H1 (cell line): ENCODE results near the gene MAPKAPK2. TPM values are rescaled to one million over a fixed set of nuclear protein-coding genes. Genes with fewer than 3 reads are reported as not detected.

Experiments
- CTCF ChIA-PET: fragments of 300-600 bp; sonication (Branson Sonifier 250); formaldehyde crosslinking; loops from one replicate; lab custom pipeline; 2021; ENCODE audit not compliant: partially characterized antibody; lab: Charles Lee
- POLR2A ChIA-PET: fragments of 300-600 bp; sonication (Branson Sonifier 250); formaldehyde crosslinking; loops from one replicate; lab custom pipeline; 2021; ENCODE audit warnings: inconsistent platforms; ENCODE audit not compliant: partially characterized antibody; lab: Charles Lee
- DNase-seq, 2 experiments: peaks; one replicate each; pipeline versions ENCODE4 v3.0.0 to v3.0.0-alpha.2; 2010 to 2022; ENCODE audit warnings: low spot score in 2 of 2, low read depth in 1 of 2, mixed read lengths in 1 of 2
- FAIRE-seq: peaks from 2 replicates; lab custom pipeline; 2011; peaks lifted over from hg19 to GRCh38; lab: Jason Lieb, UNC
- H2AFZ ChIP-seq: 2 replicates; pipeline ENCODE4 v1.8.1; 2012; ENCODE audit warnings: low read length, inconsistent platforms
- H2AK5ac ChIP-seq: 2 replicates; pipeline ENCODE4 v1.6.1; 2013; ENCODE audit warnings: low read depth, low read length
- H2BK120ac ChIP-seq: replicated peaks from 2 replicates; pipeline ENCODE3; 2013; ENCODE audit warnings: low read depth, low read length, inconsistent platforms
- H2BK12ac ChIP-seq: 2 replicates; pipeline ENCODE4 v1.6.1; 2013; ENCODE audit warnings: low read depth, low read length
- H2BK15ac ChIP-seq: 2 replicates; pipeline ENCODE4 v1.6.1; 2013; ENCODE audit warnings: low read length
- H2BK20ac ChIP-seq: 2 replicates; pipeline ENCODE4 v1.6.1; 2013; ENCODE audit warnings: low read length
- H2BK5ac ChIP-seq: 2 replicates; pipeline ENCODE4 v1.6.1; 2013; ENCODE audit warnings: low read depth, low read length
- H3K14ac ChIP-seq: 2 replicates; pipeline ENCODE4 v1.6.1; 2013; ENCODE audit warnings: inconsistent platforms; ENCODE audit not compliant: insufficient read length
- H3K18ac ChIP-seq: 2 replicates; pipeline ENCODE4 v1.6.1; 2013; ENCODE audit warnings: low read length; ENCODE audit errors: extremely low read depth
- H3K23ac ChIP-seq: 2 replicates; pipeline ENCODE4 v1.6.1; 2013; ENCODE audit warnings: inconsistent platforms; ENCODE audit not compliant: insufficient read length
- H3K23me2 ChIP-seq: 2 replicates; pipeline ENCODE4 v1.6.1; 2013; ENCODE audit warnings: low read depth, low read length
- H3K27ac ChIP-seq: 2 replicates; pipeline ENCODE4 v1.6.1; 2011; ENCODE audit warnings: low read depth, low read length, inconsistent platforms
- H3K27me3 ChIP-seq, 4 experiments: replicated peaks in 1 of 4; 1 replicate in 1 of 4; 2 replicates in 3 of 4; pipeline versions ENCODE4 v1.6.1 to v1.8.1; 2011 to 2013; ENCODE audit warnings: low read length in 3 of 4, mild to moderate bottlenecking in 3 of 4, inconsistent platforms in 2 of 4, mixed read lengths in 2 of 4, moderate library complexity in 1 of 4; ENCODE audit not compliant: control insufficient read depth in 3 of 4, insufficient read depth in 3 of 4; ENCODE audit errors: extremely low read depth in 1 of 4
- H3K36me3 ChIP-seq, 4 experiments: 2 replicates each; pipeline versions ENCODE4 v1.6.1 to v1.8.1; 2011 to 2013; ENCODE audit warnings: mild to moderate bottlenecking in 4 of 4, low read length in 3 of 4, moderate library complexity in 2 of 4, control low read depth in 1 of 4, inconsistent platforms in 1 of 4; ENCODE audit not compliant: insufficient read depth in 4 of 4, control insufficient read depth in 2 of 4
- H3K4ac ChIP-seq: replicated peaks from 2 replicates; pipeline ENCODE3; 2013; ENCODE audit warnings: low read length, low read depth, mixed read lengths, inconsistent platforms; ENCODE audit not compliant: insufficient read length
- H3K4me1 ChIP-seq, 4 experiments: replicated peaks in 1 of 4; 1 replicate in 1 of 4; 2 replicates in 3 of 4; pipeline versions ENCODE4 v1.6.1 to v1.8.1; 2011 to 2013; ENCODE audit warnings: low read length in 3 of 4, inconsistent platforms in 2 of 4, mixed read lengths in 1 of 4; ENCODE audit not compliant: insufficient read depth in 4 of 4, control insufficient read depth in 3 of 4
- H3K4me2 ChIP-seq, 2 experiments: 2 replicates each; pipeline versions ENCODE4 v1.6.1 to v1.8.1; 2011 to 2013; ENCODE audit warnings: low read depth in 2 of 2, low read length in 2 of 2, control low read depth in 1 of 2, inconsistent platforms in 1 of 2, mild to moderate bottlenecking in 1 of 2; ENCODE audit not compliant: insufficient read depth in 1 of 2
- H3K4me3 ChIP-seq, 4 experiments: fragments of 200-600, 300-600 bp in 1 of 4; sonication (generic), shearing (Covaris generic), sonication (Bioruptor Twin) in 1 of 4; 2 replicates each; pipeline versions ENCODE4 v1.5.1 to v1.8.1; 2011 to 2016; ENCODE audit warnings: low read length in 4 of 4, low read depth in 3 of 4, control low read depth in 2 of 4, inconsistent platforms in 2 of 4, mild to moderate bottlenecking in 2 of 4, mixed read lengths in 1 of 4, moderate library complexity in 1 of 4; ENCODE audit not compliant: insufficient read depth in 2 of 4; ENCODE audit errors: extremely low read depth in 1 of 4
- H3K56ac ChIP-seq: replicated peaks from 2 replicates; pipeline ENCODE3; 2013; ENCODE audit warnings: low read depth, mild to moderate bottlenecking, mixed read lengths, low read length, inconsistent platforms; ENCODE audit not compliant: insufficient read length
- H3K79me1 ChIP-seq: 2 replicates; pipeline ENCODE4 v1.6.1; 2013; ENCODE audit warnings: low read depth, low read length, control low read depth
- H3K79me2 ChIP-seq, 2 experiments: 2 replicates each; pipeline versions ENCODE4 v1.6.1 to v1.8.1; 2012 to 2013; ENCODE audit warnings: low read length in 2 of 2, mild to moderate bottlenecking in 2 of 2, inconsistent platforms in 1 of 2; ENCODE audit not compliant: insufficient read depth in 2 of 2, control insufficient read depth in 1 of 2
- H3K9ac ChIP-seq, 4 experiments: replicated peaks in 1 of 4; 1 replicate in 1 of 4; 2 replicates in 3 of 4; pipeline versions ENCODE4 v1.6.1 to v1.8.1; 2011 to 2013; ENCODE audit warnings: low read depth in 3 of 4, low read length in 3 of 4, control low read depth in 2 of 4, mild to moderate bottlenecking in 2 of 4, moderate library complexity in 2 of 4, inconsistent platforms in 1 of 4; ENCODE audit errors: extremely low read depth in 1 of 4
- H3K9me3 ChIP-seq, 2 experiments: 2 replicates each; pipeline versions ENCODE4 v1.6.1 to v1.8.1; 2012 to 2013; ENCODE audit warnings: mild to moderate bottlenecking in 2 of 2, moderate library complexity in 2 of 2, control low read depth in 1 of 2, inconsistent platforms in 1 of 2, low read depth in 1 of 2, low read length in 1 of 2, mixed read lengths in 1 of 2; ENCODE audit not compliant: insufficient read depth in 2 of 2
- H4K20me1 ChIP-seq, 2 experiments: replicated peaks in 1 of 2; 2 replicates each; pipeline versions ENCODE3 to v1.8.1; 2011 to 2013; ENCODE audit warnings: inconsistent platforms in 2 of 2, low read length in 2 of 2, mild to moderate bottlenecking in 1 of 2; ENCODE audit not compliant: insufficient read depth in 2 of 2, control insufficient read depth in 1 of 2
- H4K5ac ChIP-seq: 2 replicates; pipeline ENCODE4 v1.6.1; 2013; ENCODE audit warnings: low read length, low read depth, mixed read lengths, inconsistent platforms; ENCODE audit not compliant: insufficient read length
- H4K8ac ChIP-seq: 2 replicates; pipeline ENCODE4 v1.8.0; 2013; ENCODE audit warnings: mild to moderate bottlenecking, moderate library complexity, low read length, inconsistent platforms; ENCODE audit not compliant: insufficient read depth; ENCODE audit errors: extremely low read depth
- H4K91ac ChIP-seq: replicated peaks from 2 replicates; pipeline ENCODE3; 2013; ENCODE audit warnings: low read length, mixed read lengths, inconsistent platforms; ENCODE audit not compliant: insufficient read length
- HDAC2 ChIP-seq, 2 experiments: fragments of 300-600 bp in 1 of 2; sonication (generic) in 1 of 2; IDR thresholded peaks; 2 replicates each; pipeline ENCODE4 v1.6.1; 2011 to 2012; ENCODE audit warnings: low read depth in 2 of 2, low read length in 2 of 2, mild to moderate bottlenecking in 2 of 2, moderate library complexity in 2 of 2, borderline replicate concordance in 1 of 2, inconsistent platforms in 1 of 2
- NANOG ChIP-seq: IDR thresholded peaks from 2 replicates; pipeline ENCODE4 v1.6.1; 2011; ENCODE audit warnings: low read length, low read depth, mild to moderate bottlenecking, inconsistent platforms; ENCODE audit not compliant: insufficient read depth, poor library complexity, severe bottlenecking
- WGBS, 2 experiments: shearing (Covaris generic) in 1 of 2; methylation state at CpG; one replicate each; pipeline versions ENCODE4 v1.1.6 to v1.1.7; 2013 to 2015; ENCODE audit warnings: low lambda C conversion rate in 2 of 2, mixed read lengths in 2 of 2, inconsistent platforms in 1 of 2, low coverage in 1 of 2, missing lambda C conversion rate in 1 of 2; ENCODE audit not compliant: insufficient replicate concordance in 2 of 2, insufficient coverage in 1 of 2, insufficient read length in 1 of 2; ENCODE audit errors: extremely low coverage in 1 of 2, missing lambda C conversion rate in 1 of 2; 5-methylcytosine and 5-hydroxymethylcytosine counted together
- polyA plus RNA-seq, 7 experiments: library from polyadenylated mRNA; depleted of rRNA in 3 of 7; stranded (reverse) in 5 of 7; unstranded in 2 of 7; fragments of >200 nt in 5 of 7; fragments of 200-250 nt in 2 of 7; gene quantifications; 1 replicate in 5 of 7; 2 replicates in 1 of 7; 4 replicates in 1 of 7; pipeline versions ENCODE4 v1.2.1 to v1.2.3, GENCODE V29; 2011 to 2013; ENCODE audit warnings: missing spikeins in 2 of 7, mixed read lengths in 2 of 7
- total RNA-seq: library from RNA; stranded (reverse); fragmentation: NEBNext Ultra II Directional; extraction: Animal tissue kit (Norgen Biotek cat#: 25700); gene quantifications from 2 replicates; pipeline ENCODE4 v1.2.1, GENCODE V29; 2021

Gene MAPKAPK2
- total and polyA plus RNA-seq, 2 of the 8 experiments (the other 6 are each of a cell fraction or from before 2014, with no cell fraction given): 27.5 to 44.9 TPM

DNA sequence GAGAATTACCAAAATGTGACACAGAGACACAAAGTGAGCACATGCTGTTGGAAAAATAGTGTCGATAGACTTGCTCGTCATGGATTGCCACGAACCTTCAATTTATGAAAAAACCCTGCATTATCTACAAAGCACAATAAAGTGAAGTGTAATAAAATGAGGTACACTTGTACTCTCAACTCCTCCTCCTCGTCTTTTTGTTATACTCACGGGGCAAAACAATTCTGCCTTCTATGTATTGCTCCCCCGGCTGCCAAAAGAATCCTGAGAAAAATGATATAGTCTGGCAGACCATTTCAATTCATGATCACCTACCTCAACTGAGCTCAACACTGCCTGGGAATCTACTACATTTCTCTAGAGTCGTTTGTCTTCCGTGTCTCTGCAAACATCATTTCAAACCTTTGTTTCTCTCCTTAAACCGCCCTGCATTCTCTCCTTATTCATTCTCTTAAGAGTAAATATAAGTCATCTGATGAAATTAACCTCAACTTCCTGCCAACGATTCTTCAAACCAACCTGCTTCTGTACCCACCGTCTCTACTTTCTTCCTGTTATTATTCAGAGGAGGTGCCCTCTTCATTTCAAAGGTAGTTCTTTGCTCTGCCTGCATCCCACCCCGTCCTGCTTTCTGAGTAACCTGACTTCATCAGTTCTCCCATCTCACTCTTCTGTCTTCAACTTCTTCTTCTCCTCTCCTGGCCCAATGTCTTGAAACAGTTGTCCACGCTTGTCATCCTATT lies 73.0 kb downstream of the MAPKAPK2 start:
- Histone ChIP-seq H2BK12ac (no peak overlapping the region), H3K4ac (no peak overlapping the region), H3K79me2 (no peaks in the 10 kb centered on the region), H2AFZ (no peak overlapping the region), H2BK5ac (no peak overlapping the region), H2AK5ac (no peak overlapping the region), H4K5ac (no peak overlapping the region), H3K4me1 (no peaks in the 10 kb centered on the region), H3K9me3 (no peaks in the 10 kb centered on the region), H4K91ac (no peak overlapping the region), H3K4me3 (no peak overlapping the region), H3K27me3 (no peaks in the 10 kb centered on the region; a peak in 2 of 7 replicates), H2BK120ac (no peak overlapping the region), H3K4me2 (no peak overlapping the region), H3K23me2 (no peaks in the 10 kb centered on the region), H2BK20ac (no peak overlapping the region), H4K20me1 (no peaks in the 10 kb centered on the region), H3K14ac (no peak overlapping the region), H3K23ac (no peak overlapping the region), H3K27ac (no peak overlapping the region), H3K56ac (no peak overlapping the region)
- ChIA-PET CTCF (interaction anchor here (1.0 to 1.6 kb wide), 3 partner anchors 23 to 40 kb away, joined by 3 to 5 read pairs (median 4); no protein-coding TSS in a partner anchor), POLR2A (no interaction called here)
- 88% methylated on average over 13 of the region's 13 CpGs; no CpG with 5 or more reads in 1 of the 2 experiments for WGBS, 2 experiments
- FAIRE-seq: no peak
- TF ChIP-seq HDAC2 (IDR thresholded peaks at IDR 0.05; ENCODE audit: borderline replicate concordance in 1 of 2, low read depth in 2 of 2, low read length in 2 of 2): no peak
- no peak for TF ChIP-seq NANOG
- TF ChIP-seq, all 59 proteins: peak for 0
- no peak overlapping the region for H3K9ac ChIP-seq
- no peak for DNase-seq
- H3K18ac ChIP-seq: no peak overlapping the region
- no peak overlapping the region for H2BK15ac ChIP-seq
- no peaks in the 10 kb centered on the region for H3K36me3 ChIP-seq
- H3K79me1 ChIP-seq: no peaks in the 10 kb centered on the region
- H4K8ac ChIP-seq: no peak overlapping the region
